PFSK-1 (cell line): ENCODE results near the gene ERBB4.

Source experiments
- POLR2AphosphoS5 ChIP-seq: IDR thresholded peaks from 2 replicates; pipeline ENCODE4 v1.6.1; 2012; ENCODE audit warnings: low read depth, mild to moderate bottlenecking, control low read depth, low read length, moderate library complexity
- REST ChIP-seq, 2 experiments: IDR thresholded peaks; 2 replicates each; pipeline versions ENCODE4 v1.6.1 to v1.8.0; 2011 to 2012; ENCODE audit warnings: low read depth in 2 of 2, low read length in 2 of 2, control low read depth in 1 of 2, inconsistent platforms in 1 of 2, mild to moderate bottlenecking in 1 of 2, moderate library complexity in 1 of 2; ENCODE audit not compliant: insufficient read depth in 1 of 2

- TF ChIP-seq REST (IDR thresholded peaks at IDR 0.05; ENCODE audit: insufficient read depth in 1 of 2, low read depth in 2 of 2, low read length in 2 of 2): no peak
- TF ChIP-seq POLR2AphosphoS5: no peak
Measured at GRCh38 chr2:212030709-212031108, 507.9 kb downstream of the ERBB4 start.
